Mesothelial cell of epicardium (in vitro differentiated cells): ENCODE data around the gene CDK6. TPM values are rescaled to one million over a fixed set of nuclear protein-coding genes. Genes with fewer than 3 reads are reported as not detected.
"Not testable (repeated sequence)": the region's sequence is repeated elsewhere in the genome, so short reads cannot be mapped to it uniquely, and the experiment has no call there.

ENCODE experiments used
- DNase-seq, 2 experiments: peaks; one replicate each; pipeline ENCODE4 v3.0.0; 2021; ENCODE audit warnings: low spot score in 2 of 2; ENCODE audit not compliant: unreplicated experiment in 2 of 2
- H3K27ac Mint-ChIP-seq: 2 replicates; pipeline ENCODE4 v1.8.0; 2021; ENCODE audit warnings: mixed read lengths
- H3K27me3 Mint-ChIP-seq: 2 replicates; pipeline ENCODE4 v1.8.0; 2021; ENCODE audit warnings: low read depth, mixed read lengths
- H3K36me3 Mint-ChIP-seq: 2 replicates; pipeline ENCODE4 v1.8.0; 2021; ENCODE audit warnings: mixed read lengths
- H3K4me1 Mint-ChIP-seq: 2 replicates; pipeline ENCODE4 v1.8.0; 2021; ENCODE audit warnings: mixed read lengths
- H3K4me3 Mint-ChIP-seq: 2 replicates; pipeline ENCODE4 v1.8.0; 2021; ENCODE audit warnings: mild to moderate bottlenecking, moderate library complexity, mixed read lengths
- H3K9me3 Mint-ChIP-seq: 2 replicates; pipeline ENCODE4 v1.8.0; 2021; ENCODE audit warnings: mixed read lengths
- CTCF ChIP-seq: fragments of 200-600 bp; sonication (generic); IDR thresholded peaks from one replicate; pipeline ENCODE4 v1.5.0; 2021; ENCODE audit warnings: antibody characterized with exemption; ENCODE audit not compliant: unreplicated experiment
- total RNA-seq: library from RNA; stranded (reverse); gene quantifications from 3 replicates; pipeline ENCODE4 v1.2.1, GENCODE V29; 2021

The CDK6 gene
- total RNA-seq, 1 donor from 2014 or later, result 138 TPM

GRCh38 chr7:92745241-92745640 lies 91.1 kb downstream of the CDK6 start:
- H3K4me1 Mint-ChIP-seq, result peaks cover 15% of the 10 kb centered on the region
- no peak overlapping the region for H3K4me3 Mint-ChIP-seq
- H3K36me3 Mint-ChIP-seq, result peaks cover 25% of the 10 kb centered on the region
- TF ChIP-seq CTCF, result no peak
- no peak for DNase-seq
- H3K27ac Mint-ChIP-seq, result no peak overlapping the region
- H3K9me3 Mint-ChIP-seq, result peaks cover 16% of the 10 kb centered on the region
- H3K27me3 Mint-ChIP-seq, result no peaks in the 10 kb centered on the region

GRCh38 chr7:92744180-92744579 lies 92.2 kb downstream of the CDK6 start:
- H3K36me3 Mint-ChIP-seq, result peaks cover 18% of the 10 kb centered on the region
- not testable (repeated sequence) for DNase-seq, H3K27ac Mint-ChIP-seq, H3K4me3 Mint-ChIP-seq, H3K27me3 Mint-ChIP-seq
- H3K9me3 Mint-ChIP-seq, result peaks cover 13% of the 10 kb centered on the region
- H3K4me1 Mint-ChIP-seq, result peaks cover 16% of the 10 kb centered on the region

GRCh38 chr7:92742186-92742585 lies 94.2 kb downstream of the CDK6 start:
- Mint-ChIP-seq H3K27ac (peak overlapping the region; percentile 58), H3K4me1 (peaks cover 16% of the 10 kb centered on the region), H3K9me3 (peaks cover 13% of the 10 kb centered on the region), H3K27me3 (no peaks in the 10 kb centered on the region), H3K4me3 (no peak overlapping the region), H3K36me3 (peaks cover 17% of the 10 kb centered on the region)
- DNase-seq, result no peak
- no peak for TF ChIP-seq CTCF

GRCh38 chr7:92740700-92741126 lies 95.7 kb downstream of the CDK6 start:
- H3K36me3 Mint-ChIP-seq, result peaks cover 20% of the 10 kb centered on the region
- no peak for DNase-seq
- no peak for TF ChIP-seq CTCF
- peak overlapping the region; percentile 94 for H3K27ac Mint-ChIP-seq
- no peak overlapping the region for H3K4me3 Mint-ChIP-seq
- H3K4me1 Mint-ChIP-seq, result peaks cover 16% of the 10 kb centered on the region
- H3K27me3 Mint-ChIP-seq, result no peaks in the 10 kb centered on the region
- H3K9me3 Mint-ChIP-seq, result peaks cover 14% of the 10 kb centered on the region

GRCh38 chr7:92740134-92740533 lies 96.2 kb downstream of the CDK6 start:
- no peaks in the 10 kb centered on the region for H3K27me3 Mint-ChIP-seq
- peak overlapping the region; percentile 94 for H3K27ac Mint-ChIP-seq
- TF ChIP-seq CTCF, result no peak
- peaks cover 13% of the 10 kb centered on the region for H3K9me3 Mint-ChIP-seq
- peaks cover 16% of the 10 kb centered on the region for H3K4me1 Mint-ChIP-seq
- DNase-seq, result no peak
- peaks cover 17% of the 10 kb centered on the region for H3K36me3 Mint-ChIP-seq
- H3K4me3 Mint-ChIP-seq, result no peak overlapping the region

- peaks cover 11% of the 10 kb centered on the region for H3K9me3 Mint-ChIP-seq
- peaks cover 16% of the 10 kb centered on the region for H3K4me1 Mint-ChIP-seq
- no peak for DNase-seq
- H3K36me3 Mint-ChIP-seq, result peaks cover 22% of the 10 kb centered on the region
- no peaks in the 10 kb centered on the region for H3K27me3 Mint-ChIP-seq
- no peak overlapping the region for H3K4me3 Mint-ChIP-seq
- H3K27ac Mint-ChIP-seq, result no peak overlapping the region
- TF ChIP-seq CTCF, result no peak
These were observed 97.3 kb downstream of the CDK6 start for GRCh38 chr7:92739091-92739490.
